GM13976 (cell line): ENCODE results near the gene HSPB1.

Experiments
- DNase-seq: peaks from one replicate; pipeline ENCODE4 v3.0.0; 2012; ENCODE audit warnings: low spot score
- in situ Hi-C: fragments of 300-500 bp; cut with MboI; formaldehyde crosslinking; loops from one replicate; pipeline ENCODE4 v1.12.0; 2022; ENCODE audit warnings: low sequenced_read_pairs, mixed read lengths, inconsistent platforms; ENCODE audit not compliant: unreplicated experiment
- TF ChIP-seq, protein P1 (sequence below): IDR thresholded peaks from 2 replicates; pipeline ENCODE4 v1.5.1; 2012; ENCODE audit warnings: borderline replicate concordance, mild to moderate bottlenecking; ENCODE audit not compliant: insufficient read depth; ENCODE audit errors: extremely low read depth, missing control alignments, control extremely low read depth

Gene HSPB1

DNA sequence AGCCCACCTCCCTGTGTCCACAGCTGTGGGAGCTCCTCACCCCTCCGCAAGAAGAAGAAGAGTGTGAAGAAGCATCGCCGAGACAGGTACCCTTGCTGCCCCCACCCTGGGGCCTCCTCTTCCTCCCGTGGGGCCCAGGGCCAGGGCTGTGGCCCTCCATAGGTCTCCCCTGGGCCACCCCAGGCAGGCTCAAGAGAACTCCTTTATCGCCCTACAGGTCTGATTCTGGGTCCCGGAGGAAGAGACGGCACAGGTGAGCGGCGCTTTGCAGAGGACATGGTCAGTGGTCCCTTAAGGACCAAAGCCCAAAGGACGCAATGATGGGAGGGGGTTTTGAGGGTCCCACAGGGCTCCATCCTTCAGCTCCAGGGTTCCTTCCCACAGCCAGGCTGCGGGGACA is 41.1 kb upstream of the HSPB1 start:
- DNase-seq, result no peak
- in situ Hi-C loops, result no loop called here
- TF ChIP-seq, protein P1, sequence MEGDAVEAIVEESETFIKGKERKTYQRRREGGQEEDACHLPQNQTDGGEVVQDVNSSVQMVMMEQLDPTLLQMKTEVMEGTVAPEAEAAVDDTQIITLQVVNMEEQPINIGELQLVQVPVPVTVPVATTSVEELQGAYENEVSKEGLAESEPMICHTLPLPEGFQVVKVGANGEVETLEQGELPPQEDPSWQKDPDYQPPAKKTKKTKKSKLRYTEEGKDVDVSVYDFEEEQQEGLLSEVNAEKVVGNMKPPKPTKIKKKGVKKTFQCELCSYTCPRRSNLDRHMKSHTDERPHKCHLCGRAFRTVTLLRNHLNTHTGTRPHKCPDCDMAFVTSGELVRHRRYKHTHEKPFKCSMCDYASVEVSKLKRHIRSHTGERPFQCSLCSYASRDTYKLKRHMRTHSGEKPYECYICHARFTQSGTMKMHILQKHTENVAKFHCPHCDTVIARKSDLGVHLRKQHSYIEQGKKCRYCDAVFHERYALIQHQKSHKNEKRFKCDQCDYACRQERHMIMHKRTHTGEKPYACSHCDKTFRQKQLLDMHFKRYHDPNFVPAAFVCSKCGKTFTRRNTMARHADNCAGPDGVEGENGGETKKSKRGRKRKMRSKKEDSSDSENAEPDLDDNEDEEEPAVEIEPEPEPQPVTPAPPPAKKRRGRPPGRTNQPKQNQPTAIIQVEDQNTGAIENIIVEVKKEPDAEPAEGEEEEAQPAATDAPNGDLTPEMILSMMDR, result no peak

DNA sequence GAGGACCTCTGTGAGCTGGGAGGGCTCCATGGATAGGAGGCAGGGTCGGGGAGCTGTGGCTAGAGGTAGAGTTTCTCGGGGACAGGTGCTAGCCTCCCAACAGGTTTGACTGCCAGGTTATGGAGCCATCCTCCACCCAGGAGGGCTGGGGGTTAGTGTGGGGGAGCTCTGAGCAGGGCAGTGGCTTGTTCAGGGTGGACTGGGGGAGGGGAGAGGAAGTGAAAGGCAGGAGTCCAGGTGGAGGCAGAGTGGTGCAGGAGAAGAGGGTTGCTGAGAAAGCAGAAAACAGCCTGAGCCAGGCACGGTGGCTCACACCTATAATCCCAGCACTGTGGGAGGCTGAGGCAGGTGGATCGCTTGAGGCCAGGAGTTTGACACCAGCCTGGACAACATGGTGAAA is 40.5 kb upstream of the HSPB1 start:
- TF ChIP-seq, protein P1, result no peak
- DNase-seq, result no peak
- in situ Hi-C loops, result no loop called here

DNA sequence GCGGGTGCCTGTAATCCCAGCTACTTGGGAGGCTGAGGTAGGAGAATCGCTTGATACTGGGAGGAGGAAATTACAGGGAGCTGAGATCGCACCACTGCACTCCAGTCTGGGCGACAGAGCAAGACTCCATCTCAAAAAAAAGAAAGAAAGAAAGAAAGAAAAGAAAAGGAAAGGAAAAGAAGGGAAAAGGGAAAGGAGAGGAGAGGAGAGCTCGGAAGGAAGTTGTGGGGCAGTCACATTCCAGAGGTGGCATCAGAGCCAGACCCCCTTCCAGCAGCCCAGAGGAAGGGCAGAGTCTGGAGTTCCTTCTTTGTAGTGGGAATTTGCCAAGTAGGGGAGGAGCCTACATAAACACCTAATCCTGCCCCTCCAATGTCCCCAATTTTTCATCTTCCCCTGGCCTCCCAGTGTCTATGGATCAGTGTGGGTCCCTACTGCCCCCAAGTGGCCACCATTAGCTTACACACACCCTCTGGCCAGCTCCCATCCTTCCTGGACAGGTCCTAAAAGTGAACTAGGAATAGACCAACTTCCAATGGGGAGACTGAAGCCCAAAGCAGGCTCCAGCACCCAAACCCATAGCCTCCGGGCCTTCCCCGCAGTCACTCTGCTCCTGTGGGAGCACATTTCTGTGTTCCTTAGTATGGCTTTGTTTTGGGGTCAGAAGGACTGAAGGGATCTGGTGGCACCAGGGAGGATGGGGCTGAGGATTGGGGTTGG is 39.6 kb upstream of the HSPB1 start:
- TF ChIP-seq, protein P1, result peak; percentile 75
- in situ Hi-C loops, result no loop called here
- peak; percentile 67 for DNase-seq

DNA sequence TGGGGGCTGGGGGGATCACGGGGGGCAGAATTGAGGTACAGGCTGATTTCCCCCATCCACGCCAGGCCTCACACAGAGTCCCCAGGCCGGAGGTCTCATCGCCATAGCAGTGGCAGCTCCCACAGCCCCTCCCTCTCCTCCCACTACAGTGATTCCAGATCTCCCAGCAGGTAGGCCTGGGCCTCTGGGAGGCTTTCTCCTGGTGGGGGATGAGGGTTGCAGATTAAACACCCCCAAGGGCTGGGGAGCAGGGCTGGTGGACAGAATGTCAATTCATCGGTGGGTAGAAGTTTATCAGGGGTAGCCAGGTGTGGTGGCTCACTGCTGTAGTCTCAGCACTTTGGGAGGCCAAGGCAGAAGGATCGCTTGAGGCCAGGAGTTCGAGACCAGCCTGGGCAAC is 37.2 kb upstream of the HSPB1 start:
- in situ Hi-C loops, result no loop called here
- TF ChIP-seq, protein P1, result no peak
- DNase-seq, result no peak

DNA sequence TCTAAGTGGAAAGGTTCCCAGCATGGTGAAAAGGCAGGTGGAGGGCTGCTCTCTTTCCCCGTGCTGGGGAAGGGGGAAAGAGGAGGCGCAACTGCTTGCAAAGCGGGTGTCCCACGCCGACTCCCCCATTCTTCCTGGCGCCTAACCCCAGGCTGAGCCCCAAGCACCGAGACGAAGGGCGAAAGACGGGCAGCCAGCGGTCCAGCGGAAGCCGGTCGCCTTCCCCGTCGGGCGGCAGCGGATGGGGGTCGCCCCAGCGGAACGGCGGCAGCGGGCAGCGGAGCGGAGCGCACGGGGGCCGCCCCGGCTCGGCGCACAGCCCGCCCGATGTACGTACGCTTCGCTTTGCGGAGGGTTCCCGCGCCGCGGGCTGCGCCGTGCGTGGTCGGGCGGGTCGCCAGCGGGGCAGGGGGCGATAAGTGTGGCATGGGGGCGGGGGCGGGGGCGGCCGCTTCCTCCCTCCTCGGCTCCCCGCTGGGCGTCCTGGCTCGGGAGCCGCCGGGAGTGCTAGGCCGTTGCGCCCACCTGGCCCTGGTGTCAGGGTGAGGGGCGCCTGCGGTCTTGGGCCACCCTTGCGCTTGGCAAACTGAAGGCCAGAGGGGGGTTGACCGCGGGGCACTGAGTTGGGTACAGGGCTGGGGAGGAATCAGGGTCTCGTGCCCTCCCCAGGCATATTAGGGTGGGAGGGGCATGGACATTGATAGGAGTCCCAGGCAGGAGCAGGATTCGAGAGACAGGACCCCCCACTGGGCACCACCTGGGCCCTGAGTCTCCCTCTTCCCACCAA is 35.2 kb upstream of the HSPB1 start:
- DNase-seq, result no peak
- in situ Hi-C loops, result no loop called here
- TF ChIP-seq, protein P1, result no peak

DNA sequence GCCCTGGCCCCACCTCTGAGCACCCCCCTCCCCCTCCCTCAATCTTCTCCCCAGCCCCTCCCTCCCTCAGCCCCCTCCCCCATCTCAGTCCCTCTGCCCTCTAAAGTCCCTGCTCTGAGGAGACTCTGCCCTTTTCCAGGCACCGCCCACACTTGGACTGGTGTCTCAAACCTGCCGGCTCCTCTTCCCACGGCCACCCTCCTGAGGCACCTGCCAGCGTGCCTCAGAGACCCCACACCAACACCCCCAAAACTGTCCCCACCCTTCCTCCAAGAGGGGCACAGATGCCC is 34.6 kb upstream of the HSPB1 start:
- in situ Hi-C loops, result no loop called here
- DNase-seq, result no peak
- TF ChIP-seq, protein P1, result no peak
